HUDEP-2 (cell line): ENCODE measurements around the gene C2CD2.
"Not testable (repeated sequence)": the region's sequence is repeated elsewhere in the genome, so short reads cannot be mapped to it uniquely, and the experiment has no call there.

Experiments
- DNase-seq, 76 experiments: peaks; one replicate each; lab custom pipeline; 2025; ENCODE audit not compliant: unreplicated experiment in 76 of 76; lab: John Stamatoyannopoulos, UW

Gene C2CD2

GRCh38 chr21:41959697-41960096 is 5.9 kb upstream of the C2CD2 start:
- DNase-seq, result not testable (repeated sequence)

DNA sequence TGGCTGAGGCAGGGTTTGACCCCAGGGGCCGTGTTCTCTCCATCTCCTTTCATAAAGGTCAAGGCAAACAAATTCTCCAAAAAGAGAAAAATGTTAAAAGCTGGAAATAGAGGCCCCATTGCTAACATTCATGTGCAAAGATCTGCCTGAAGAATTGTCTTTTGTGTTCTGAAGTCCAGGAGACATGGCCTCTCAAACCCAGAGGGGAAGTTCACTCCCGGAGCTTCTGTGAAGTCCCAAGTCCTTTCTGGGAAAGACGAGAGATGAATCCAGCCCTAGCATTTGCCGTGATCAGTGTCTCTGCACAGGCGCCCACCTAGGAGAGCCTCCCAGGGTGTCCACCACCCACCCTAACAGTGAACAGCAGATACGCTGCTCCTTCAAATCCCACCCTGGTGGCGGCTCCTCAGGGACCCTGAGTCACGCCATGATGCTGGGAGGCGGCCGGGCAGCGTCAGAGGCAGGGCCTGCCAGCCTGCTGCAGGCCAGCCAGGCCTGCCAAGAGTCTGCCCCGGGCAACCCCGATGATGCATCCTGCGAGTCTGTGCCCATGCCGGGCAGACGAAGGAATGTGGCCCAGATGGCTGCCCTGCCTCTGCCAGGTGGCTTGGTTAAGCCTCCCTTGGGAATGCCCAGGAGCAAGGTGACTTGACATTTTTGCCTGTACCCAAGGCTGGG is 5.2 kb upstream of the C2CD2 start:
- DNase-seq, result no peak

DNA sequence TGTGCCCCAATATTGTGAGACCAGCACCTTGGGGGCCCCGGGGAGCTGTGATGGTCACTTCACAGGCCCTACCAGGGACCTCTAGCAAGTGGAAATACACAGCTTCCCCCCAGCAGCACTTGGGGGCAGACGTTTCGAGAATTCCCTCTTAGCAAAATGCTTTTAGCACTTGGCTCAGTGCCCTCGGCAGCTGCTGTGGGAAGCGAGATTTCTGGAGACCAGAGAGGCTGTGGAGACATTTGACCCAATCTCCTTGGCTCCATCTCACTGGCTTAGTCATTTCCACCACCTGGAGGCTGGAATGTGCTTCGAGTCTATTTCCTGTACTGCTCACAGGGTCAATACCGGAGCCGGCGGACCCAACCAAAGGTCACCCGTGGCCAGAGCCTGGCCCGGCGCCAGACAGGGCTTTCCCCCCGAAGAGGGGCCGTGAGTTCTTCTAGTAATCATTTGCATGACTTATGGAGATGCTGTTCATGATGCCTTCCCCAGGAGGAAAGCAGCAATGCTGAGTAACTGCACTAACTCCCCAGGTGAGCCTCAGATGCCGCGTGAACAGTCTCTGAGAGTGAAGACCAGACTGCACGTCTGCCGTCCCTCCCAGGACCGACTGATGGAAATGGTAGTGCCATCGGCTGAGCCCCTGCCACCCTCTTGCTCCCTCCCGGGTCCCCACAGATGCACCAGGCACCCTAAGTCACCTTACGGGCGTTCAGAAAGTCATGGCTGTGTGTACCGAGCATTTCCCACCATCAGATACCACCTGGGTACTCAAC is 4.4 kb upstream of the C2CD2 start:
- DNase-seq, result no peak

GRCh38 chr21:41956926-41957729 is 3.3 kb upstream of the C2CD2 start:
- peak in 31 of 76 experiments; percentile 16 to 61 (median 29) for DNase-seq

DNA sequence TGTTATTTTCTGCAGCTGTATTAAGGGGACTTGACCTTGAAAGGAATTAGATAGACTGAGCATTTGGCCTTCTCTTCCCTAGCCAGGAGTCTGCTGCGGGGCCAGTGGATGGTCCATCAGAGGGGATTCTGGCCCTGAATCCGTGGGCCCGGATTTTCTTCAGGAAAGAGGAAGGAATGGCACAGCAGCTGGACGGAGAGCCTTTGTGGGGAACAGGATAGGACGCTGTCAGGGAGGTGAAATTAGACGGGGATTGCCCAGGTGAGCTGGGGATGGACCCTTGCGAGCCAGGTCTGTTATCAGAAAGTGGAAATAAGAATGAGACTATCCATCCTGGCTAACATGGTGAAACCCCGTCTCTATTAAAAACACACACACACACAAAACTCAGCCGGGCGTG is 1.7 kb upstream of the C2CD2 start:
- DNase-seq, result no peak

DNA sequence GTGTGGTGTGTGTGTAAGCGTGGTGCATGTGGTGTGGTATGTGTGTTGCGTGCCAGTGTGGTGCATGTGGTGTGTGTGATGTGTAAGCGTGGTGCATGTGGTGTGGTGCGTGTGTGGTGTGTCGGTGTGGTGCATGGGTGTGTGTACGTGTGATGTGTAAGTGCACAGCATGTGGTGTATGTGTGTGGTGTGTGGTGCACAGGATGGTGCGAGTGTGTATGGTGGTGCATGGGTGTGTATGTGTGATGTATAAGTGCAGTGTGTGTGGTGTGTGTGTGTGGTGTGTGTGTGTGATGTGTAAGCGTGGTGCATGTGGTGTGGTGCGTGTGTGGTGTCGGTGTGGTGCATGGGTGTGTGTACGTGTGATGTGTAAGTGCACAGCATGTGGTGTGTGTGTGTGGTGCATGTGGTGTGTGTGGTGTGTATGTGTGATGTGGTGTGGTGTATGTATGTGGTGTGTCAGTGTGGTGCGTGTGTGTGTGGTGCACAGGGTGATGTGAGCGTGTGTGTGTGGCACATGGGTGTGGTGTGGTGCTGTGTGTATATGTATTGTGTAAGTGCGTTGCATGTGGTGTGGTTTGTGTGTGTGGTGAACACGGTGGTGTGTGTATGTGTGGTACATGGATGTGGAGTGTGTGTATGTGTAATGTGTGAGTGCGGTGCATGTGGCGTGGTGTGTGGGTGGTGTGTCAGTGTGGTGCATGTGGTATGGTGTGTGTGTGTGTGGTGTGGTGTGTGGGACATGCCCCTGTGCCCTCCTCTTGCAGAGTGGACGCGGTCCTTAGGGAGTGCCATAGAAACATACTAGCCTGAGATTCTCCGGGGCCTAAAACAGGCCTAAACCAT is 1.1 kb upstream of the C2CD2 start:
- DNase-seq, result no peak

GRCh38 chr21:41953249-41953830 is 478 bp downstream of the C2CD2 start:
- DNase-seq, result peak in 1 of 76 experiments; percentile 22

GRCh38 chr21:41952568-41953248 is 1.1 kb downstream of the C2CD2 start:
- peak in 1 of 76 experiments; percentile 19 for DNase-seq

DNA sequence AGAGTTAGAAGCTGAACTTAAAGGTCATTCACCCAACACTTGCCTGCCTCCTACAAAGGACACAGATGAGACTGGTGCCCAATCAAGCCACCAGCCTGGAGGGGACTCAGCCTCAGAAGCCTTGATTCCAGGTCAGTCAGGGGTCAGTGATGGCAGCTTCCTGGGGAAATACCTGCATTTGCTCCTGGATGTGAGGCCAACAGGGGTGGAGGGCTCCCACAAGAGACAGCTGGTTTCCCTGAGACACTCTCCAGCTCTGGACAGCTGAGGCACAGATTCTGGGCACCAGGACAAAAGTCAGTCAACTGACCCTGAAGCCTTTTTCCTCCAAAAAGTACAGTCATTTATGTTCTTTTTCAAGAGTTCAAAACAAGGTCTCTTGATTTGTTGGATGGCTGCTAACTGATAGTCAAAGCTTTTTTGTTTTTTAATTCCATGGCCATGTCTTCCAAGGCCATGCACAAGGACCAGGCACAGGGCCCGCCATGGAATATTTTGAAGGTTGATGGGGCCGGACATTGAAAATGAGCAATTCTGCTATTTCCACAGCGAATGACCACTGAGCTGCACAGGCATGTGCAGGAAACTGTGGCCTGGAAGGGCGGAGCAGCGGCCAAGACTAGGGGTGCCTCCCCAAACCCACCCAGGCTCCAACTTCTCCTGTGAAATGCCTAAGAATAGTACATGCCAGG is 1.8 kb downstream of the C2CD2 start:
- no peak for DNase-seq

DNA sequence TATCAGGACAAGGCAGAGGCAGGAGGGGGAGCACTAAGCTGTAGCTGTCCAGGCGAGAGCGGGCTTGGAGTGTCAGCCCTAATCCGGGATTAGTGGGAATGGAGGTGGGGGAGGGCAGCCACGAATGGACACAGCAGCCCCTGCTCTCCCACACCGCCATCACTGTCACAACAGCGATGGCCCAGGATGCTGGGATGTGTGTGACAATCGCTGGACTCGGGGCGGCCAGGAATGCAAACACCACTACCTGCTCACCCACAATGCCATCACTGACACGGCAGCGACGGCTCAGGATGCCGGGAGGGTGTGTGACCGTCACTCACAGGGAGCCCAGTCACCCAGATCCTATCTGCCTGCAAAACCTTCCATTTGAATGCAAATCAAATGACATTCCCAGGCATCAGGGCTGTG is 2.9 kb downstream of the C2CD2 start:
- DNase-seq, result no peak

GRCh38 chr21:41949631-41950030 is 4.2 kb downstream of the C2CD2 start:
- DNase-seq, result not testable (repeated sequence)

GRCh38 chr21:41948901-41949300 is 4.9 kb downstream of the C2CD2 start:
- DNase-seq, result no peak

GRCh38 chr21:41948078-41948895 is 5.5 kb downstream of the C2CD2 start:
- DNase-seq, result no peak

DNA sequence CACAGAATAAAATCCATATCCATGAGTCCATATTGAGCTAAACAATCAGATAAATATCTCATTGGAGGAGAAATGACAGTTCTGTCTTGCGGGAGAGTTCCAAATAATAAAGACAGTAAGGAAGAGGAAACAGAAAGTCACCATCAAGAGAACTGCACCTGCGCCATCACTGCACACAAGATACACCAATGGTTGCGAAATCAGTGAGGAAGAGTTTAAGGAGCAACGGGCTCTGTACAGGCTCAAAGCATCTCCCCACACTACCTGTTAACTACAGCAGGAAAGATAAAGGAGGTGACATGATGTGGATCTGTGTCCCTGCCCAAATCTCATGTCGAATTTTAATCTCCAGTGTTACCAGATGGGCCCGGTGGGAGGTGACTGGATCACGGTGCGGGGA is 7.8 kb downstream of the C2CD2 start:
- no peak for DNase-seq

DNA sequence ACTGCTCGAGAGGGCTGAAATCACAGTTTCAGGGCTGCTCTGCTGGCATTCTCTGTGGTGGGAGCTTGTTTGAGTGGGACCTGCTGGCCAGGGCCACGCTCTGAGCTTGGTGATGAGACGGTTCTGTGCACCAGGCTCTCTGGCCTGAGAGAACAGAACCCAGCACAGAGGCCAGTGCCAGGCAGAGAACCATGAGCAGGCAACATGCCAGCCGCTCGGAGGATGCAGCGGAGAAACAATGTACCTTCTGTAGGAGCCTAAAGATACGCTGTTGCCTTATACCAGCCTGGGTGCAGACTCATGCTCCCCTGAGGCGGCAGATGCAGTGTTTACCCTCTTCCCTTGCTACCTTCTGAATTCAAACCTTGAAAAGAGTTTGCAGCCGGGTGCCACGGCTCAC is 10.0 kb downstream of the C2CD2 start:
- no peak for DNase-seq

DNA sequence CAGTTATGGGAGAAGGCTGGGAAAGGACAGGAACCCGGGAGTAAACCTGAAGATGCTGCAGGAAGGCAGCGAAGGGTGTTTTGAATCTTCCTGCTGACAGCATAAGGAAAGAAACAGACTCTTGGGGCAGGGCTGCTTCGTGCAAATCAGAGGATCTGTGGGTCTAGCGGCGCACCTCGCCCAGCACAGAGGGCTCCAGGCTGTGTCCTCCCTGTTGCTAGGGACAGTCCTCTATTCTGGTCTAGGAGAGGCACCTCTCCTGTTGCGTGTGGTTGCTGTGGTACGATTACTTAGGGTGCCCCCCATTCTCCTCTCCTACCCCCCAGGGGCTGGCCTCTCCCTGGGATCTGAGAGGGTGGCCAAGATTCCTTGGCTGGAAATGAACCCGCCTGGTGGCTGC is 11.4 kb downstream of the C2CD2 start:
- no peak for DNase-seq

DNA sequence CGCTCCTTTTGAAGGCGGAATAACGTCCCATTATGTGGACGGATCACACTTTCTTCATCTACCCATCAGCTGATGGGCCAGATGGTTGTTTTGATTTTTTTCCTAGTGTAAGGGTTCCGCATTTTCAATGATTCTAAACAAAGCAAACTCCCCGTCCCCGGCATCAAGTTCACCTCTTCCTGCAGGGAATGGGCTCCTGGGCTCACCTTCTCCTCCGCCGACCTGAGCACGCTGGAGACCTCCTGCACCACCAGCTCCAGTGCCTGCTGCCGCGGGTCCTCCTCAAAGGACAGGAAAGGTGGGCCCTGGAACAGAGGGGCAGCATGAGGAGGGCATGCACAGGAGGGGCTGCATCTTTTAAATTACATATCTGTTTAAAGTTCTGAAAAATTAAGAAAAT is 11.9 kb downstream of the C2CD2 start:
- DNase-seq, result no peak

DNA sequence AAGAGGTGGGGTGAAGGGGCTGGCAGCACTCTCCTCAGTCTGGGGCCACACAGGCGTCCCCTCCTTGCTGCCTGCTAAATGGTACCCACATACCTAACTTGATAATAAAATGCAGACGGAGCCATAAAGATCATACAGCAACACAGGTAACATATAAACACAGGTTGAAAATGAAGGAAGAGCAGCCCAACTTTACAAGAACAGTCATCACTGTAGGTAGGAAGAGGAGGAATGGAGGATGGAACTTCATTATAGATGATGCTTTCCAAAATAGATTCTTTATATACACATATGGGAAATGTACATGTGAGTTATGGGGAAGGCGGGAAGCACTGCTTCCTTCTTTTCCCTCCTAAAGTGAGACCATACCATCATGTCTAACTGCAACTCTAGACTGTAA is 13.4 kb downstream of the C2CD2 start:
- DNase-seq, result no peak
